Measurements from ENCODE around the gene RARG.

Gene RARG

GRCh38 chr12:53170215-53170614 lies 61.8 kb downstream of the RARG start:
- TF ChIP-seq REST (IDR thresholded peaks at IDR 0.05; ENCODE audit: insufficient read depth in 1 of 2, low read depth in 2 of 2, low read length in 2 of 2) (no peak), FOXP2 (optimal IDR thresholded peaks at IDR 0.05; ENCODE audit: borderline replicate concordance, extremely low read depth, extremely low read length, insufficient read depth) (no peak), SIN3A (IDR thresholded peaks at IDR 0.05; ENCODE audit: borderline replicate concordance, insufficient read depth, low read length) (no peak), TAF1 (IDR thresholded peaks at IDR 0.05; ENCODE audit: borderline replicate concordance, insufficient read depth, low read length) (no peak), POLR2AphosphoS5 (IDR thresholded peaks at IDR 0.05; ENCODE audit: low read depth, low read length) (no peak)

GRCh38 chr12:53169644-53170043 lies 62.4 kb downstream of the RARG start:
- TF ChIP-seq POLR2AphosphoS5 (IDR thresholded peaks at IDR 0.05; ENCODE audit: low read depth, low read length) (no peak), TAF1 (IDR thresholded peaks at IDR 0.05; ENCODE audit: borderline replicate concordance, insufficient read depth, low read length) (no peak), FOXP2 (optimal IDR thresholded peaks at IDR 0.05; ENCODE audit: borderline replicate concordance, extremely low read depth, extremely low read length, insufficient read depth) (no peak), SIN3A (IDR thresholded peaks at IDR 0.05; ENCODE audit: borderline replicate concordance, insufficient read depth, low read length) (no peak), REST (IDR thresholded peaks at IDR 0.05; ENCODE audit: insufficient read depth in 1 of 2, low read depth in 2 of 2, low read length in 2 of 2) (no peak)

DNA sequence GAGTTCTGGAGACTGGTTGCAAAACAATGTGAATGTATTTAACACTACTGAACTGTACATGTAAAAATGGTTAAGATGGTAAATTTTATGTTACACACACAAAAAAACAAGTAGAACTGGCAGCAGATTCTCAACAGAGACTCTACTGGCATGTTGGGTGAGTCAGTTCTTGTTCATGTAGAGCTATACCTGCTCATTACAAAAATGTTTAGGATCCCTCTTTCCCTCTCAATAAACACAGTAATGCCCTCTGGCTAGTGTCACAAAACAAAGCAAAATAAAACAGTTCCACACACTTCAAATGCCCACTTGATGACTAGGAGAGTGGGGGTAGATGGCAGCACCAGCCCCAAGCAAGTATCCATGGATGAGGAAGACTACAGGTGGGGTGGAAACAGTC lies 65.2 kb downstream of the RARG start:
- no peak for TF ChIP-seq REST (IDR thresholded peaks at IDR 0.05; ENCODE audit: insufficient read depth in 1 of 2, low read depth in 2 of 2, low read length in 2 of 2)
- TF ChIP-seq POLR2AphosphoS5 (IDR thresholded peaks at IDR 0.05; ENCODE audit: low read depth, low read length): no peak
- no peak for TF ChIP-seq SIN3A (IDR thresholded peaks at IDR 0.05; ENCODE audit: borderline replicate concordance, insufficient read depth, low read length)
- TF ChIP-seq FOXP2 (optimal IDR thresholded peaks at IDR 0.05; ENCODE audit: borderline replicate concordance, extremely low read depth, extremely low read length, insufficient read depth): no peak
- TF ChIP-seq TAF1 (IDR thresholded peaks at IDR 0.05; ENCODE audit: borderline replicate concordance, insufficient read depth, low read length): no peak

- TF ChIP-seq TAF1 (IDR thresholded peaks at IDR 0.05; ENCODE audit: borderline replicate concordance, insufficient read depth, low read length) (no peak), POLR2AphosphoS5 (IDR thresholded peaks at IDR 0.05; ENCODE audit: low read depth, low read length) (no peak), SIN3A (IDR thresholded peaks at IDR 0.05; ENCODE audit: borderline replicate concordance, insufficient read depth, low read length) (no peak), REST (IDR thresholded peaks at IDR 0.05; ENCODE audit: insufficient read depth in 1 of 2, low read depth in 2 of 2, low read length in 2 of 2) (no peak), FOXP2 (optimal IDR thresholded peaks at IDR 0.05; ENCODE audit: borderline replicate concordance, extremely low read depth, extremely low read length, insufficient read depth) (no peak)
Measured at GRCh38 chr12:53161119-53161911, 70.7 kb downstream of the RARG start.

Measured in PFSK-1 (cell line).